Stomach smooth muscle (tissue), 2 donors: ENCODE results near the gene HAAO.
A peak's percentile ranks its signal among the peaks of the same experiment; 100 is the strongest.

ENCODE experiments used
- H3K27ac ChIP-seq: one replicate; pipeline ENCODE4 v1.7.0; 2013; ENCODE audit warnings: mild to moderate bottlenecking, low read length, inconsistent platforms
- H3K27me3 ChIP-seq, 2 donors: one replicate each; pipeline ENCODE4 v1.7.0; 2013; ENCODE audit warnings: low read length in 2 of 2; ENCODE audit not compliant: insufficient read depth in 2 of 2, control insufficient read depth in 1 of 2
- H3K36me3 ChIP-seq, 2 donors: one replicate each; pipeline ENCODE4 v1.7.0; 2013; ENCODE audit warnings: low read length in 2 of 2; ENCODE audit not compliant: control insufficient read depth in 2 of 2, insufficient read depth in 2 of 2
- H3K4me1 ChIP-seq: one replicate; pipeline ENCODE4 v1.7.0; 2013; ENCODE audit warnings: low read length; ENCODE audit not compliant: control insufficient read depth, insufficient read depth
- H3K4me3 ChIP-seq, 2 donors: one replicate each; pipeline ENCODE4 v1.7.0; 2013; ENCODE audit warnings: low read length in 2 of 2
- H3K9ac ChIP-seq, 2 donors: one replicate each; pipeline ENCODE4 v1.7.0; 2013; ENCODE audit warnings: low read length in 2 of 2, mild to moderate bottlenecking in 1 of 2
- H3K9me3 ChIP-seq, 2 donors: one replicate each; pipeline ENCODE4 v1.7.0; 2013; ENCODE audit warnings: low read length in 2 of 2; ENCODE audit not compliant: control insufficient read depth in 2 of 2
- donor health status: healthy.
- donor health status: Pancreatic carcinoma.

The HAAO gene

GRCh38 chr2:42791606-42792005 lies 777 bp downstream of the HAAO start:
- no peaks in the 10 kb centered on the region for H3K9me3 ChIP-seq
- H3K27ac ChIP-seq: peak overlapping the region; percentile 74
- no peaks in the 10 kb centered on the region for H3K27me3 ChIP-seq
- no peaks in the 10 kb centered on the region for H3K36me3 ChIP-seq
- H3K4me1 ChIP-seq: peaks cover 15% of the 10 kb centered on the region
- H3K4me3 ChIP-seq: peak overlapping the region; percentile 72 to 82
- peak overlapping the region in 1 of 2 donors; percentile 50 for H3K9ac ChIP-seq

- Histone ChIP-seq H3K9ac (no peak overlapping the region), H3K27ac (no peak overlapping the region), H3K4me1 (peaks cover 15% of the 10 kb centered on the region), H3K36me3 (no peaks in the 10 kb centered on the region), H3K9me3 (no peaks in the 10 kb centered on the region), H3K4me3 (no peak overlapping the region), H3K27me3 (no peaks in the 10 kb centered on the region)
These were observed 2.6 kb downstream of the HAAO start for GRCh38 chr2:42789751-42790150.

GRCh38 chr2:42788882-42789281 lies 3.5 kb downstream of the HAAO start:
- Histone ChIP-seq H3K36me3 (no peaks in the 10 kb centered on the region), H3K4me1 (peaks cover 12% of the 10 kb centered on the region), H3K27ac (no peak overlapping the region), H3K9ac (no peak overlapping the region), H3K4me3 (no peak overlapping the region), H3K27me3 (no peaks in the 10 kb centered on the region), H3K9me3 (no peaks in the 10 kb centered on the region)

- Histone ChIP-seq H3K9ac (no peak overlapping the region), H3K9me3 (no peaks in the 10 kb centered on the region), H3K4me1 (peaks cover 11% of the 10 kb centered on the region), H3K27ac (no peak overlapping the region), H3K4me3 (no peak overlapping the region), H3K27me3 (no peaks in the 10 kb centered on the region), H3K36me3 (peaks cover 0 to 2% of the 10 kb centered on the region in 2 donors)
These were observed 3.9 kb downstream of the HAAO start for GRCh38 chr2:42788478-42788793.

GRCh38 chr2:42787788-42788477 lies 4.5 kb downstream of the HAAO start:
- Histone ChIP-seq H3K4me3 (no peak overlapping the region), H3K9ac (no peak overlapping the region), H3K36me3 (peaks cover 0 to 3% of the 10 kb centered on the region in 2 donors), H3K9me3 (no peaks in the 10 kb centered on the region), H3K4me1 (peaks cover 9% of the 10 kb centered on the region), H3K27me3 (no peaks in the 10 kb centered on the region), H3K27ac (no peak overlapping the region)

- H3K4me1 ChIP-seq: peaks cover 9% of the 10 kb centered on the region
- H3K4me3 ChIP-seq: no peak overlapping the region
- no peak overlapping the region for H3K9ac ChIP-seq
- H3K27ac ChIP-seq: no peak overlapping the region
- no peaks in the 10 kb centered on the region for H3K9me3 ChIP-seq
- no peaks in the 10 kb centered on the region for H3K27me3 ChIP-seq
- peaks cover 0 to 4% of the 10 kb centered on the region in 2 donors for H3K36me3 ChIP-seq
These were observed 5.0 kb downstream of the HAAO start for GRCh38 chr2:42787424-42787787.

GRCh38 chr2:42786561-42787345 lies 5.6 kb downstream of the HAAO start:
- Histone ChIP-seq H3K27me3 (no peaks in the 10 kb centered on the region), H3K36me3 (peaks cover 0 to 4% of the 10 kb centered on the region in 2 donors), H3K9me3 (no peaks in the 10 kb centered on the region), H3K4me3 (no peak overlapping the region), H3K9ac (no peak overlapping the region), H3K27ac (no peak overlapping the region), H3K4me1 (peaks cover 8% of the 10 kb centered on the region)

- Histone ChIP-seq H3K27ac (no peak overlapping the region), H3K4me3 (no peak overlapping the region), H3K4me1 (no peaks in the 10 kb centered on the region), H3K36me3 (peaks cover 0 to 4% of the 10 kb centered on the region in 2 donors), H3K9ac (no peak overlapping the region), H3K9me3 (no peaks in the 10 kb centered on the region), H3K27me3 (no peaks in the 10 kb centered on the region)
These were observed 8.0 kb downstream of the HAAO start for GRCh38 chr2:42784204-42784880.

- Histone ChIP-seq H3K4me1 (no peaks in the 10 kb centered on the region), H3K27ac (no peak overlapping the region), H3K9me3 (no peaks in the 10 kb centered on the region), H3K9ac (no peak overlapping the region), H3K4me3 (no peak overlapping the region), H3K36me3 (peaks cover 0 to 4% of the 10 kb centered on the region in 2 donors), H3K27me3 (no peaks in the 10 kb centered on the region)
These were observed 8.9 kb downstream of the HAAO start for GRCh38 chr2:42783511-42783910.

GRCh38 chr2:42781181-42781580 lies 11.2 kb downstream of the HAAO start:
- no peaks in the 10 kb centered on the region for H3K9me3 ChIP-seq
- H3K4me3 ChIP-seq: no peak overlapping the region
- H3K27me3 ChIP-seq: no peaks in the 10 kb centered on the region
- H3K9ac ChIP-seq: no peak overlapping the region
- no peaks in the 10 kb centered on the region for H3K4me1 ChIP-seq
- H3K36me3 ChIP-seq: peaks cover 0 to 4% of the 10 kb centered on the region in 2 donors
- H3K27ac ChIP-seq: no peak overlapping the region
